HG03342 (cell line): Measurements from ENCODE around the gene FAM131C.
"Not testable (repeated sequence)": the region's sequence is repeated elsewhere in the genome, so short reads cannot be mapped to it uniquely, and the experiment has no call there.

Source experiments
- ATAC-seq: cut with Tn5 transposase; IDR thresholded peaks from one replicate; pipeline ENCODE4 v1.9.1; 2021; ENCODE audit warnings: mild to moderate bottlenecking, moderate library complexity; ENCODE audit not compliant: unreplicated experiment

Gene FAM131C

DNA sequence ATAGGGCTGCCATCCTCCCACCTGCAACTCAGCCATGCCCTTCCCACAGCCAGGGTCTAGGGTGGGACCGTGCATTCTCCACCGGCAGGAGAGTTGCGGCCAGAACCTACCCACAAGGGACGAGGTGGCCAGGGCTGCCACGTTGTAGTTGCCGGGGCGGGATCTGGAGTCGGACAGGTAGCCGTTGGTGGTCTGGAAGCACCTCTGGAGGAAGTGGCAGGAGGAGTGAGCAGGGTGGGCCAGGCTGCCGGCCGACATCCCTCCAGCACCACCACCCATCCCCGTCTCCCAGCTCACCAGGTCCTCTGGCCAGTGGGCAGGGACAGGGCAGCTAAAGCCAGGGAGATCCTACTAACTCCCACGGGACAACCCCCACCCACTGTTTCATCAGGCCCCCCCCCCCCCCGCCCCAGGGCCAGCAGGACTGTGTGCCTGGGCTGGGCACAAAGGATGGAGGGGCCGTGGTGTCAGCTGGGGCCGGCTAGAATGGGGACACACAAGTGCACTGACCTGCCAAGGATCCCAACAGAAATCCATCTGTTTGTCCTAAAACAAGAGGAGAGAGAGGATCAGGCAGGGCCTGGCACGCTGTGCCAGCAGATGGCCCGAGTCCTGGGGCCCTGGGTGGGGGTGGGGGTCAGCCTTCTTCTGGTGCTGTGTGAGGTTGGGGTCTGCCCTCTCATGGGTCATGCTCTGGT lies 11.3 kb downstream of the FAM131C start:
- ATAC-seq: not testable (repeated sequence)

DNA sequence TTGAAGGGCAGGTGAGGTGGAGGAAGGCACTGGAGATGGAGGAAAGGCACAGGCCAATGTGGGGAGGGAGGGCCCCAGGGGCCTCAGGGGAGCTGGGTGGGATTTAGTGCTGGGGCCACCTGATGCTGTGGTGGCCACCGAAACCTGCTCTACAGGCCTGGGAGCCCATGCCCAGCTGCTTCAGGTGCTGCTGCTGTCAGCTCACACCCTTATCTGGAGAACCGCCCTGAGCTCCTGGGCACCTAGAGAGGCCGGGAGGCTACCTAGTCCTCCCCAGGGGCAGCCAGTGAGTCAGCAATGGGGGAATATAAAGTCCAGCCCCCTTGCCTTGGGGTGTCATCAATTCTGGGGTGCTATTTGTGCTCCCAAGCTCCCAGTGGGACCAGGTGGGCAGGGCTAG lies 12.2 kb downstream of the FAM131C start:
- ATAC-seq: no peak

DNA sequence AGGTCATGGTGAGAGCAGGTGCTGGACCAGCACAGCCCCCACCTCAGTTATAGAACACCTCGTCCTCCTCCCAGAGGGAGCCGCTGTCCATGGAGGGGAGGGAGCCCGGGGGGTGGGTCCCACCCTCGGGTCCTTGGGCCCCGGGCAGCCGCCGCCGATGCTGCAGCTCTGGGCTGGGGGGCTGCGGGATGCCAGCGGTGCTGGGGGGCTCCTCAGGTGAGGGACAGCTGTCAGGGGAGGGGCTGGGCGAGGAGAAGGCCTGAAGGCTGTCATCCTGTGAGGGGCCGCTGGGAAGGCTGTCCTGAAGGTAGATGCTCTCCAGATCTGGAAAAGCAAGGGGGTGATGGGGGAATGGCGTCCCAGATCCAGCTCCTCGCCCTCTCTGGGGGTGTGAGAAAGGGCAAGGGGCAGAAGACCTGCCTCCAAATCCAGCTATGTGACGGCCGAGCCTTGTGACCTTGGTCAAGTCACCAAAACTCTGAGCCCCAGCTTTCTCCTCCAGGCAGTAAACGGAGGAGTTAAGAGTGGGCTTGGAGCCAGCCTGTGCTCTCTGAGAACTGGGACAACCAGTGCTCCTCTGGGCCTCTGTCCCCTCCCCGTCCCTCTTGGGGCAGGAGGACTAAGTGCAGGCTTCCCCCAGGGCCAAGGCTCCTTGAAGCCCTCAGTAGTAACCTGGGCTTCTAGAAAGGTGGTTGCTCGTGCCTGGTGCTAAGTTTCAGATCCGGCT lies 14.9 kb downstream of the FAM131C start:
- not testable (repeated sequence) for ATAC-seq

DNA sequence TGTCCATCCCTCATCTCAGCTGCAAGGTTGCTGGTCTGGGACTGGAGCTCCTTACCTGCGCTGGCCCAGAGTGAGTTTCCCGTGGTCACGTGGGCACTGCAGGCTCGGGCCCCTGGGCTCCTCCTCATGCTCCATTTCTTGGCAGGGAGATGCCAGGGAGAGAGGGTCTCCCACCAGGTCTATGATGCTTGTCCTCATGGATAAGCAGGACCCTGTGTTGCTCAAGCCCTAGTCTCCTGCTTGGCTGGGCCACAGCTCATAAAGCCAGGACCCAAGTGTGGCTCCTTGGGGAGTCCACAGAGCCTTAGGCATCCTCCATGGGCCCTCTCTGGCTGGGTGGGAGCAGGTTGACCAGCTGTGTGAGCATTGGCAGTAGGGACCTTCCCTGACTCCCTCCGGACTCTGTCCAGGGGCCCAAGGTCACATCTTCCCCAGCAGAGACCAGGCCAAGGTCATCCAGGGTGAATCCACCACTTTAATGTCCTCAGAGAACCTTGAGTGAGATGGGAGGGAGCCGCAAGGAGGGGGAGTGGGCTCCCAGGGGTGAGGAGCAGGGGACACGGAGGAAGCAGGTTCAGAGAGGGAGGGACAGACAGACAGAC lies 16.0 kb downstream of the FAM131C start:
- not testable (repeated sequence) for ATAC-seq

DNA sequence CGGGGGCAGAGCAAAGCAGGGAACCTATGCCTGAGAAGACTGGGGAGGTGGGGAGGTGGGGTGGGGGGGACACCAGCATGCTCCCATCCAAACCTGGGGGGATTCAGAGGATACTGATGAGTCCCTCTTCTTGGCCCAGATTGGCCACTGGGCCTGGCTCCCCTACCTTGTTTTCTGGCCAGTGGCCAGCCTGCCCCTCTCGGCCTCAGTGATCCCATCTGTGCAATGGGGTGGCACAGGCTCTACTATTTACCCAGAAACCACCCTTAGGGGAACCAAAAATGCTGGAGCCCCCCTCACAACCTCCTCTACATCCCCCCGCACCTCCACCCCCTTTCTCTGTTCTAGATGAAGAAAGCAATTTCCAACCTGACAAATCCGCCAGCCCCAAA lies 16.9 kb downstream of the FAM131C start:
- ATAC-seq: not testable (repeated sequence)

DNA sequence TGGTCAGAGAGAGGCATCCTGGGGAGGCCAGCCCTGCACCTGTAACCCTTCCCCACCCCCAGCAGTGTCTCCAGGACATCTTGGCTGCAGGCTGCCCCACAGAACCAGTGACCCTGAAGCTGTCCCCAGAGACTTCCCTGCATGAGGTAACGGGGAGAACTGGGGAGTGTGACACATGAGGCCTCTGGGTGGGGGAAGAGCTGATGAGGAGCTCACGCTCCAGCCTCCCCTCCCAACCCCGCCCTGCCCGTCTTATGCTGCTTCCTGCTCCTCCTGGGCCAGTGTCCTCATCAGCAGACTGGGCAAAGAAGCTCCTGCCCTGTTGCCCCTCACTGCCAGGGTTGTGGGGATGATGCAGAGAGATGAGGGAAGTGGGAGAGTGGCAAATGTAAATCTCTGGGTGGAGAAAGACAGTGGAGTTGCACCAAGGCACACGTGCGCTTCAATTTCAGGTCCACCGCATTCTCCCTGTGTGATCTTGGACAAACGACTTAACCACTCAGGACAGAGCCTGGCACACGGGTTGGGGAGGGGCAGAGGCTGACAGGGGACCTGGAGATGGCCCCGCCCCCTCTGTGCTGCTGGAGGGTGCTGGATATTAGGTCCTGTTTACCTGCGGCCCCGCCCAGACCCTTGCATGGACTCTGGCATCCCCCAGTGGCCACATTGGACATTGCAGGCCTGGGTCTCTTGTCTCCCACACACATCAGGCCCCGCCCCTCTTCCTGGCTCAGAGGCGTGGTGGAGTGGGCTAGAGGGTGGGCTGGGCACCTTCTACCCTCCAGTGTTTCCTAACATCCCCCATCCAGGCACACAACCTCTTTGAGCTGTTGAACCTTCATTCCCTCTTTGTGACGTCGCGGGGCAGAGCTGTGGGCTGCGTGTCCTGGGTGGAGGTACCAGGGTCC lies 17.6 kb downstream of the FAM131C start:
- peak; percentile 62 for ATAC-seq

DNA sequence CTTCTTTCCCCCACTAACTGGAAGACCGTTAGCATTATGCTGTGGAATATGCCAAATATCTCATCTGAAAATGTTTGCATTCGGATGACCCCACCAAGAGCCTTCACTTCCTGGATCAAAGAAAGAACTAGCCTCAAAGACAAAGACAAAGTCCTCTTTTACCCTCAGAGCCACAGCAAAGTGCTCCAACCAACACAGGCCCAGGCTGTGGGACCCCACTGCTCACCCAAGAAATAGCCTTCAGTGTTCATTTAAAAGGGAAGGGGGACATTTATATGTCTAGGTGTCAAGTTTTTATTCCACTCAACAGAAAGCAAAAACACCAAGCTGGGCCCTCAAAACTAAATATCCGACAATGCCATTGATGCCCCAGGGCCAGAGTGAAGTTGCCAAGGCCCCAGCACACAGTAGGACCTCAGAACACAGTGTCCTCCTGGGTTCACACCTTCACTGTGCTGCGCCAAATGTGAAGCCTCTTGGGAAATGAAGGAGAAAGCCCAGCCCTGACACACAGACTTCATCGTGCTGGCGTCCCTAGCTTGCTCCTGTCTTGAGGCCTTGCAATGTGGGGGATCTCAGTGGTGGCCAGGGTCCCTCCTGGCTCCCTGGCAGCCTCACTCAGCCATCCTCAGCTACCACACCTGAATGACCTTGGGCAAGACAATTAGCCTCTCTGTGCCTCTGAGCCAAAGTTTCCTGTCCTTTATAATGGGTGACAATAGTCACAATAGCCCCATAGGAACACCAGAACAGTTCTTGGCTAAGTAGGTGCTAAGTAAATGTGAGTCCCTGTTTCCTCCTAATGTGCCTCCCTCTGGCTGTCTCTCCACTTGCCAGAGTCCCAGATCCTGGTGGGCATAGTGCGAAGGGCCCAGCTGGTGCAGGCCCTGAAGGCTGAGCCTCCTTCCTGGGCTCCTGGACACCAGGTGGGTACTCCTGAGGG lies 18.6 kb downstream of the FAM131C start:
- no peak for ATAC-seq

DNA sequence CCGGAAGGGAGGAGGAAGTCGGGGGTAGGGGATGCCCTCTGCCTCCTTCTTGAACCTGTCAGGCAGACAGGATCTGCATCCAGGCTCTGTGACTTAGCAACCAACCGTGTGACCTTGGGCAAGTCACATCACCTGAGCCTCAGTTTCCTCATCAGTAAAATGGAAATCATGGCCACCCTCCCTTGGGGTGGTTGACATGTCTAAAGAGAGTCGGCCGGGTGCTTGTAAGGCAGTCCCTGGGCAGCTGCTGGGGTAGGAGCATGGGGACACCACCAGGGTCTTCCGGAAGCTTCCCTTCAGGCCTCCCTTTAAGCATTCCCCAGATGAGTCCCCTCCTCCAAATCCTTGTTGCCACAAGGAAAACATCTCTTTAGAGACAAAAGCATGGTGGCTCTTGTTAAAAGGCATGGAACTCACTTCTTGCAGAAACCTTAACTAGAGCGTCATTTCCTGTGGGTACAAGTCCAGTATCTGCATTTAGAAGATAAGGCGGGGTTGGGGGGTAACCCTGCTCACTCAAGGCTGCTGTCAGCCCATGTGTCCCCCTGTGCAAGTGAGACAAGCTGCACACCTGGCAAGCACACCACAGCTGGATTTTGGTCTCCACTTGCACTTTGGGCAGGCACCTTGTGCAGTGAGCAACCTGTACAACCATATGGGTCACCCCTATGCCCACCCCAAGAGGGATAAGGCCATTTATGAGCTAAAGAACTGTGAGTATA lies 19.5 kb downstream of the FAM131C start:
- no peak for ATAC-seq

DNA sequence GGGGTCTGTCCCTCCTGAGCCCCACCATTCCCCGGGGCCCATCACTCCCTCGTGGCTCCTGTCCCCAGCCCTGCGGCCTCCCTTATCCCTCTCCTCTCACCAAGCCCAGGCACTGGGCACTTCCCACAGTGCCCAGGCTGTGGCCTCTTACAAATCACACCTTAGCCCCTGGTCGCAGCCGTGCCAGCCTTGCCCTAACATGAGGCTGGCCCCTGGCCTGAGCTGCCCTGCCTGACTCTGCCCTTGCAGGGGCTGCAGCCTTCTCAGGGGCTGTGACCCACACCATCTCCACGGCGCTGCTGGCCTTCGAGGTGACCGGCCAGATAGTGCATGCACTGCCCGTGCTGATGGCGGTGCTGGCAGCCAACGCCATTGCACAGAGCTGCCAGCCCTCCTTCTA lies 21.5 kb downstream of the FAM131C start:
- ATAC-seq: not testable (repeated sequence)

DNA sequence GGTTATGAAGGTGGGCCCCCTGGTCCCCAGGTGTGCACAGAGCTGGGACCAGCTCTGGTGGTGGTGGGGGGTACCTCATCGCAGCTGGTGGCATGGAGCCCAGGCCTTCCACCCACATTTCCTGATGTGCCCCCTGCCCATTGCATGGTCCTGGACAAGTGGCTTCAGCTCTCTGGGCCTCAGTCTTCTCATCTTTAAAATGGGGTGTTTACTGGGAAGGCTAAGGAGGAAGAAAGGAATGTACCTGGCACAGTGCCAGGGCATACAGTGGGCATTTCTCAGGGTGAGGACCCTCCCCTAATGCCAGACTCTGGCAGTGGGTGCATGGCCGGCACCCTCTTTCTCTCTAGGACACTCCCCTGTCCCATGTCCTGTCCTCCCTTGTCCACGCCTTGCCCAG lies 22.4 kb downstream of the FAM131C start:
- ATAC-seq: no peak

DNA sequence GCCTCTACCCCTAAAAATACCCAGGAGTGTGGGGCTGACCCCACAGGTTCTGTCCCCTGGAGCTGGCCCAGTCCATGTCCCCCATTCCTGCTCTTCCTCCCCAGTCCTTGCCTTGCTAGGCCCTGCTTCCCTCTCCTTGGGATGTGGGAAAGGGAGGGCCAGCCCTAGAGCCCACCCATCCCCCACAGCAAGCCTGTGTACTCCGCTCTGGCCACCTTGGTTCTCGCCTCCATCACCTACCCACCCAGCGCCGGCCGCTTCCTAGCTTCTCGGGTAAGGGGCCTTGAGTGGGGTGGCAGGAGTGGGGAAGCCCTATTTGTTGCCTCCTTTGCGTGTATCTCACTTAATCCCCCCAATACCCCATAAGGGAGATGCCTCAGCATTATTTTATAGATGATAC lies 23.1 kb downstream of the FAM131C start:
- no peak for ATAC-seq

DNA sequence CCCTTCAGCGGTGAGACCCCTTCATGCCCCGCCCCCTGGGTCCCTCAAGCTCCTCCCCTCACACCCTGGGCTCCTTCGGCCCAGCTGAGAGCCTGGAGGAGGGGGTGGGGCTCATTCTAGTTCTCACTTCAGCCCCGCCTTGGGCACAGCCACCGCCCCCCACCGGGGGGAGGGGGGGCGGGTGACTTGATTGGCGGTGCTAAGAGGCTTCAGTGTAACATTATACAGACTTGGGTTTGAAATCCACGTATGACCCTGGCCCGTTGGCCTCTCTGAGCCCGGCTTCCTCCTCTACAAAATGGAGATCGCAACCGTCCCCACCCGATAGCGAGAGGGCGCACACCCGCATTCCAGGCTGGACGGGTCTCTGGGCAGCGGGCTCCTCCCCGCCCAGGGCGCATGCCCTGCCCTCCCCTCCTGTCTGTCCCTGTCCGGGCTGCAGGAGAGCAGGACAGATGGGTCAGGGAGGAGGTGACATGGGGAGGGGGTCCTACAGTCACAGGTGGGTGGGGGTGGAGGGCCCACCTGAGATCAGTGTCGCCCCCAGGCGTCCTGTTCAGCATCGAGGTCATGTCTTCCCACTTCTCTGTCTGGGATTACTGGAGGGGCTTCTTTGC lies 24.8 kb downstream of the FAM131C start:
- ATAC-seq: no peak

DNA sequence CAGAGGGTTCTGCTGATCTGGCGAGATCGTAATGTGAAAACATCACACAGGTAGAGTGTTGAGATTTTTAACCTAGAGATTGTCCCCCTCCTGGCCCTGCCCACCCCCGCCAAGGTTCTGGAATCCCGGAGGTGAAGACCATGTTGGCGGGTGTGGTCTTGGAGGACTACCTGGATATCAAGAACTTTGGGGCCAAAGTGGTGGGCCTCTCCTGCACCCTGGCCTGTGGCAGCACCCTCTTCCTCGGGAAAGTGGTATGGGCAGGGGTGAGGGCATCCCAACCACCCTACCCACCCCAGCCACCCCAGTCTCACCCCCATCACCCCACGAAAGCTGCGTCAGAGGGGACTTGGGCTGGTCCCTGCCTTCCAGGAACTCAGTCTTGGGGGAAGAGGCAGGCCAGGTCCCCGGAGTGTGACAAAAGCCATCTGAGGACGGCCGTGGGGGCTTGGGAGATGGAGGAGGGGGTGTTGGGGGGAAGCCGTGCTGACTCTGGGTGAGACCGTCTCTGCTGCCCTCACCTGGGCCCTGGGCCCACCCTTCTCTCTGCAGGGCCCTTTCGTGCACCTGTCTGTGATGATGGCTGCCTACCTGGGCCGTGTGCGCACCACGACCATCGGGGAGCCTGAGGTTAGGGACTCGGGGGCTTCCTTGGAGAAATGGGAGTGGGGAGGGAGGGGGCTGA lies 25.5 kb downstream of the FAM131C start:
- no peak for ATAC-seq

DNA sequence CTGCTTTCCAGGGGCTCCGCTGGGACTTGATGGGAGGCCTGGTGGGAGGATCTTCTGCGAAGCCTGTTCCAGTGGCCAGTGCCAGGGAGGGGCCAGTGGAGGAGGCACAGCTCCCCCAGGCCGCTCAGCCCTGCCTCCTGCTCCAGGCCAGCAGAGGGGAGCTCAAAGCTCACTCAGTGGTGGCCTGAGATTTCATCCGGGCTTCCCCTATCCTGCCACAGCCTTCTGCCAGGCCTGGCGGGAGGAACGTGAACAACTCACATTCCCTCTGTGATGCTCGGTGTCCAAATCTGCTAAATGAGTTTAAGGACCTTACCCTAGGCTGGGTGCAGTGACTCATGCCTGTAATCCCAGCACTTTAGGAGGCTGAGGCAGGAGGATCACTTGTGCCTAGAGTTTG lies 26.6 kb downstream of the FAM131C start:
- ATAC-seq: no peak

DNA sequence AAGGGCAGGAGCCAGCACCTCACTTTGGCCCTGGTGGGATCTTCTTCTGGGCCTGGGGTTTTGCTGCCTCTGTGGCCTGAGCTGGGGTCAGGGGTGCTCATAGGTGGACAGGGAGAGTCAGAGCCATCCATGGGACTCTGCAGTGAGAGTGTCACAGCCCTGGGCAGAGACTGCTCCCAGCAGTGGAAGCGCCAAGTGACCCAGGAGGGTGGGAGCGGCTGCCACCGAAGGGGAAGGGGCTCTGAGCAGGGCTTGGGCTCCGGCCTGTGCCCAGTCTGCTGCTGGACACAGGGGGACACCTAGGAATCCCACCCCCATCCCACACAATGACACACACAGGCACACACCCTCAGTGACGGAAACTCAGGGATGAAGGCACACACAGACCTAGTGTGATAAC lies 29.5 kb downstream of the FAM131C start:
- no peak for ATAC-seq

DNA sequence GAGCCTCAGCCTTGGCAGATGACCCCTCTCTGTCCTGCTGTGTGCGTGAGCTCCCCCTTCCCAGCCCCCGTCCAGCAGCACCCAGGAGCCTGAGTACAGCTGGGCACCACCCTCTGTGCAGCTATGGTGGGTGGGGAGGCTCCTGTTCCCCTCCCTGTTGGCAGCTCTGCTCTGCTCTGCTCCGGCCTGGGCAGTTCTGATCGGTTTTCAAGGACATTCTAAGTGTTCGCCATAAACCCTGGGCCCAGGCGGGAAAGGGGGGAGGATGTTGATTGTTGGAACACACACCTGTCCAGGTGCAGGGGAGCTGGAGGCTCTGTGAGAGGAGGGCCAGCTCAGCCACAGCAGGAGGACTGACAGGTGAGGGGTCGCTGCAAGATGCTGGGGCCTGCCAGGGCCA lies 29.9 kb downstream of the FAM131C start, which contains the start of gene CLCNKB:
CLCNKB (plus strand) TSS at position 262 of the 400 bp plus-strand sequence. CDS start 711 bp downstream, outside the sequence.
- ATAC-seq: no peak

DNA sequence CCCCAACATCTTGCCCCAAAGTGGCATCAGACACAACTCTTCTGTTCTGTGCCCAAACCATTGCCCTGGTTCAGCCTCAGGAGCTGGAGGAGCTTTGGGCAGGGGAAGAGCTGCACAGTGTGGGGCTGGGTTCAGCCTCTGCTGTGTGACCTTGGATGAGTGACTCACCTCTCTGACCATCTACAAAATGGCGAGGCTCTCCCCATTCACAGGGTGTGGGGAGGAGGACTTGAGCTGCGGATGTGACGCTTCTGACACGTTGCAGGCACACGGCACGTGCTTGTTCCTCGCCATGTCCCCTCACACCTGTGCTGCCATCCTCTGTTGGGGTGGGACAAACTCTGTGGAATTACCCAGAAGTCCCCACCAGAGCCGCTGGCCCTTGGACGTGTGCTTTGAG lies 30.8 kb downstream of the FAM131C start:
- ATAC-seq: not testable (repeated sequence)

DNA sequence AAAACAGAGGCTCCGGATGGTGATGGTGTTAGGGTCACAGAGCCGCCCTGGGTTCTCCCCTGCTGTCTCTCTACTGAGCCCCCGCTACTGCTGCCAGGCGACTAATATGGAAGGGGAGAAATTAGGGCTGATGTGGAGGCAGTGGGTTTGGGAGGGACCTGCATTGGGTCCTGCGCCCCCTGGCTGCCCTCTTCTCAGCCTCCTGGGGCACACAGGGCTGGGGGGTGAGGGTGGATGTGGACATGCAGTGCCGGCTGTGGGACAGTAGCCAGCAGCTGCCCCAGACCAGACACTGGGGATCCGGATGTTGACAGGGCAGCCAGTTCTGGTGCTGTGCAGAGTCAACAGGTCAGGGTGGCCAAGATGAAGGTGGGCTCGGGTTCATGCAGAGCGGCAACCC lies 31.4 kb downstream of the FAM131C start:
- ATAC-seq: no peak
